Left ventricle myocardium superior (tissue), 1 donor: ENCODE measurements around the gene SCO2. TPM values are rescaled to one million over a fixed set of nuclear protein-coding genes. Genes with fewer than 3 reads are reported as not detected.
"Not testable (repeated sequence)": the region's sequence is repeated elsewhere in the genome, so short reads cannot be mapped to it uniquely, and the experiment has no call there.

Experiments
- ATAC-seq: fragments of 200-7000 bp; cut with Tn5 transposase; one replicate; pipeline ENCODE4 v1.9.1; 2020; ENCODE audit warnings: mild to moderate bottlenecking, moderate library complexity
- DNase-seq: peaks from one replicate; pipeline ENCODE4 v3.0.0-alpha.2; 2020
- intact Hi-C: fragments of 100-400 bp; cut with micrococcal nuclease; formaldehyde crosslinking; loops from one replicate; pipeline ENCODE4 v1.11.0; 2022
- total RNA-seq: library from RNA; stranded (reverse); fragmentation: NEBNext Ultra II Directional; extraction: Animal tissue kit (Norgen Biotek cat#: 25700); gene quantifications from one replicate; pipeline ENCODE4 v1.2.1, GENCODE V29; 2021
- donor health status: DM: no; HTN: yes; CAD: no; lungs with severe emphysema.

The SCO2 gene
- total RNA-seq, 1 donor from 2014 or later: 1.3 TPM

DNA sequence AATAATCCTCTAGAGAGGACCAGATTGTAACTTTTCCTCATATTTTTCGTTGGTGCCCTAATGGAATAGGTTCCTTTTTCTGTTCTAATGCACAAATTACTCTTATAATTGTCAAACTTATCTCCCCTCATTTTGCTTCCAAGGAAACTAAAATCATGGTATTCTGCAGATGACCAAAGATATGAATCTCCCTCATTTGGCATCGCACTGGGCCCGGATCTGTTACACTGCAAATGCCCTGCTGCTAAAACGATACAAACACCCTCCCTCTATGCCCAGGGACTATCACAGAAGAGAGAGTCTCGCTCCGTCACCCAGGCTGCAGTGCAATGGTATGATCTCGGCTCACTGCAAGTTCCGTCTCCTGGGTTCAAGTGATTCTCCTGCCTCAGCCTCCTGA, 27.9 kb upstream of the SCO2 start:
- no peak for ATAC-seq
- DNase-seq: no peak
- intact Hi-C loops: no loop called here

DNA sequence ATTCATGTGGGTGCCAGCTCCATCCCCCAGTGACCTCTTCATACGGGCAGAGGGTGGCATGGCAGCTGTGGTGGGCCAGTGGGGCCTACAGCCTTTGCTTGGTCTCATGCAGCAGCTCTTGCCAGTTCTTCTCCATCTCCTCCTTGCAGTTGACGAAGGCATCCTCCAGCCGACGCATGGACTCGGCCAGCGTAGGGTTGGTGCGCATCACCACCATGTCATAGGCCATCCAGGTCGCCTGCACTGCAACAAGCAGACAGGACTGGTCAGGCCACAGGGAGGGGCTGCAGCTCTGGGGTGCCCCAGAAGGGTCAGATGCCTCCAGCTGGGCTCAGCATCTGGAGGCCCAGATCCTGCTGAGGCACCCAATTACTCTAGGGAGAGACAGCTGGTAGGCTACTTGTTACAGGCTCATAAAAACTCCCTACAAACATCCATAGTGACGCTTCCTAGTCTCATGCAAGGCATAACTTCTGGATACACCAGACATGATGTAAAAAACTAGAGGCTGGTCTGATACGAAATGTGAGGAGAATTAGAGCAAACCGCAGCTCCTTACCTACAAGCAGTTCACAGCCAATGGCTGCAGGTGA, 25.9 kb upstream of the SCO2 start:
- intact Hi-C loops: no loop called here
- ATAC-seq (no peak), DNase-seq (no peak)

DNA sequence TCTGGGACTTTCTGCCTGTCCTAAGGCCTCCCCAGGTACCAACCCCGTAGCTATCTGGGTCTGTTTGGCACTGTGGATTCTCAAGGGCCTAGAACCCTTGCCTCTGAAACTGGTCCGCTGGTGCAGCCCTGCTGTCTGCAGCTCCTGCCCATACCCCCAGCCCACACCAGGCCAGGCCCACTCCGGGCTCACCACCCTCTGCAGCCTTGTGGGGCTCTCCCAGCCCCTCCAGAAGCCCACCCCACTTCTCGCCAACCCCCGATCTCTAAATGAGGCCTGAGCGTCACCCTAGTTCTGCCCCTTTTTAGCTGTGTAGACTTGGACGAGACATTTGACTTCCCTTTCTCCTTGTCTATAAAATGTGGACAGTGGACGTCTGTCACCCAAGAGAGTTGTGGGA, 25.0 kb upstream of the SCO2 start:
- no peak for ATAC-seq
- no peak for DNase-seq
- intact Hi-C loops: no loop called here

DNA sequence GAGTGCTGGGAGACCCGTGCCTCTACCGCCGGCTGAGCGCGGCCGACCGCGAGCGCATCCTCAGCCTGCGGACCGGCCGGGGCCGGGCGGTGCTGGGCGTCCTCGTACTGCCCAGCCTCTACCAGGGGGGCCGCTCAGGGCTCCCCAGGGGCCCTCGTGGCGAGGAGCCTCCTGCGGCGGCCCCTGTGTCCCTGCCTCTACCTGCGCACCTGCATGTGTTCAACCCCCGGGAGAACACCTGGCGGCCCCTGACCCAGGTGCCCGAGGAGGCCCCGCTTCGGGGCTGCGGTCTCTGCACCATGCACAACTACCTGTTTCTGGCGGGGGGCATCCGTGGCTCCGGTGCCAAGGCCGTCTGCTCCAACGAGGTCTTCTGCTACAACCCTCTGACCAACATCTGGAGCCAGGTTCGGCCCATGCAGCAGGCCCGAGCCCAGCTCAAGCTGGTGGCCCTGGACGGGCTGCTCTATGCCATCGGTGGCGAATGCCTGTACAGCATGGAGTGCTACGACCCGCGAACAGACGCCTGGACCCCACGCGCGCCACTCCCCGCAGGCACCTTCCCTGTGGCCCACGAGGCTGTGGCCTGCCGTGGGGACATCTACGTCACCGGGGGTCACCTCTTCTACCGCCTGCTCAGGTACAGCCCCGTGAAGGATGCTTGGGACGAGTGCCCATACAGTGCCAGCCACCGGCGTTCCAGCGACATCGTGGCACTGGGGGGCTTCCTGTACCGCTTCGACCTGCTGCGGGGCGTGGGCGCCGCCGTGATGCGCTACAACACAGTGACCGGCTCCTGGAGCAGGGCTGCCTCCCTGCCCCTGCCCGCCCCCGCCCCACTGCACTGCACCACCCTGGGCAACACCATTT, 23.8 kb upstream of the SCO2 start:
- DNase-seq (no peak), ATAC-seq (no peak)
- intact Hi-C loops: no loop called here

DNA sequence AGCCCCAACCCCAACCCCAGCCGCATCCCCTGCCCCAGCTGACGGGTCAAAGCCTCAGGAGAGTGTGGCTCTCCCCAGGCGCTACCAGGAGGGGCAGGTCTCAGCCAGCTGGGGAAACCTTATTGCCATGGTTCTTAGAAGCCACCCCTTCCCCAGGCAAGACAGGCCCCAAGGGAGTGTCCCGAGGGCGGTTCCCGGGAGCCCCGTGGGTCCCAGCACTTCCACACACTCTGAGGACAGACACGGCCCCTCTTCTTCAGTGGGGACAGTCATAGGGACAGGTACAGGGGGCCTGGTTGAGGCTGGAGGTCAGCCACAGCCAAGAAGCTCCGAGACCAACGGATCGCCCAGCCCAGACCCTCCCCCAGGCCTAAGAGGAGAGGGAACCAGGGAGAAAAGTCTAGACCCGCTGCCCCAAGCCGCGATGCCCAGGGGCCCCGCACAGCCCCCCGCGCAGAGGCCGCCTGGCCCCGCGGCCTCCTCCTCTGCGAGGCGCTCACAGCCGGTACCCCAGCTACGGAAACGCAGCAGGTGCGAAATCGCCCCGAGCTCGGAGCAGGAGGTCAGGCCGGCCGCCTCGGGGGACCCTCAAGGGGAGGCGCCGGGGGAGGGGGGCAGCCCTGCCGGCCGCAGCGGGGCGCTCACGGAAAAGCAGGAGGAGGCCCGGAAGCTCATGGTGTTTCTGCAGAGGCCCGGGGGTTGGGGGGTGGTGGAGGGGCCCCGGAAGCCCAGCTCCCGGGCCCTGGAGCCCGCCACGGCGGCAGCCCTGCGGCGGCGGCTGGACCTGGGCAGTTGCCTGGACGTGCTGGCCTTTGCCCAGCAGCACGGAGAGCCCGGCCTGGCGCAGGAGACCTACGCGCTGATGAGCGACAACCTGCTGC, 22.9 kb upstream of the SCO2 start:
- intact Hi-C loops: no loop called here
- peak; percentile 50 for DNase-seq

DNA sequence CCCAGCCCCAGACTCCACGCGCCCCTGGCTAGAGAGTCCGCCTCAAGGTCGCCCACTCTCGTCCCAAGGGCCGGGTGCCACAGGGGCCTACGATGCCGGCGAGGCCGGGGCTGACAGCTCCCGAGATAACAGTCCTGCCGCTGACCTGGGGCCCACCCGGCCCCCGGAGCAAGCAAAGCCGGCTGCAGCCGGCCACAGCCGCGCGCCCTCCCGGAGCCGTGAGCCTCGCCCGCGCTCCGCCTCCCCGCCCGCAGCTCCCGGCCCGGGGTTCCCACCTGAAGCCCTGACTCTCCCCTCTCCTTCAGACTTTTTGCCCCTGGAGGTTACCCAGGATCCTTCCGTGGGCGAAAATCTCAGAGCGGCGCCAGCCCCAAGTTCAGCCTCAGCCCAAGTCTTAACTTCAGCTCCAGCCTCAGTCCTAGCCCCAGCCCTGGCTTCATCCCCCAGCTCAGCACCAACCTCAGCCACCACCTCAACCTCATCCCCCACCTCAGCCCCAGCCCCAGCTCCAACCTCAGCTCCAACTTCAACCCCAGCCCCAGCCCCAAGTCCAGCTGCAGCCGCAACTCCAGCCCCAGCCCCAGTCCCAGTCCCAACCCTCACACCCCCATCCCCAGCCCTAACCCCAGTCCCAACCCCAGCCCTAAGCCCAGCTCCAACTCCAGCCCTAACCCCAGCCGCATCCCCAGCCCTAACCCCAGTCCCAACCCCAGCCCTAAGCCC, 22.0 kb upstream of the SCO2 start:
- intact Hi-C loops: no loop called here

More for the DNA sequence above, 22.9 kb upstream of the SCO2 start:
- ATAC-seq: peak; percentile 13

DNA sequence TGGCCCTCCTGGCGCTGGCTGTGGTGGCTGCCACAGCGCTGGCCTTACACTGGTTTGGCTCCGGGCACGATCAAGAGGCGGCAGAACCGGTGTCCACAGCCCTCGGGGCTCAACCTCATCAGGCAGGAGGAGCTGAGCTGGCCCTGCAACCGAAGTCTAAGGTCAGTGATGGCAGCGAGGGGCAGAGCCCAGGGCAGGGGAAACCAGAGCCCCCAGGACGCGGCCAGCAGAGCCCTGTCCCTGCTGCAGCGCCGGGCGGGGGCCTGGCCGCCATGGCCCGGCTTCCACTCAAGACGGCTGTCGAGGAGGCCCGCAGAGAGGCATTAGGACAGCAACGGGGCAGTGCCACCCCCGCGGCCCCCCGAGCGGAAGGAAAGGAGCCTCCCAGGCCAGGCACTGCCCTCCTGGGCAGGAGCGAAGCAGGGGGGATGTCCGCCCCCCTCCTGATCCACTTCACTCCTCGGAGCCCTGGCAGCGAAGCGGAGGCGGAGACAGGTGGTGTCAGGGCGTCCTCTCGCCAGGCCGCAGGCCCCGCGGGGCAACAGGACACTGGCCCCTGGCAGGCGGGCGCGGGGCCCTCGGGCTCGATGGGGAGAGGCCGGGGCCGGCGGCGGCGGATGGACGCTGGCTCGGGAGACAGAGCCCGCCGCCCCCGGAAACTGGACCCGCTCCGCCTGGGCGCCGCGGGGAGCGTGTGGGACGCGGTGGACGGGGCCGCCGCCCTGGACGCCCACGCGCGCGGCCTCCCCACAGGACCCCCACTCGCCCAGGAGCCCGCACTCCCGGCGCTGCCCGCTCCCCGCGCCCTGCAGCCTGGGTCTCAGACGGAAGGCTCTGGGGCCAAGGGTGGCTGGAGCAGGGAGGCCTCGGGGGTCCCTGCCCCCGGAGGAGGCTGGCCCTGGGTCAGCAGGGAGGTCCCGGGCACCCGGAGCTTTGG, 21.2 kb upstream of the SCO2 start:
- DNase-seq (no peak), ATAC-seq (no peak)
- intact Hi-C loops: no loop called here

More for the DNA sequence above, 22.0 kb upstream of the SCO2 start:
- DNase-seq (no peak), ATAC-seq (no peak)

DNA sequence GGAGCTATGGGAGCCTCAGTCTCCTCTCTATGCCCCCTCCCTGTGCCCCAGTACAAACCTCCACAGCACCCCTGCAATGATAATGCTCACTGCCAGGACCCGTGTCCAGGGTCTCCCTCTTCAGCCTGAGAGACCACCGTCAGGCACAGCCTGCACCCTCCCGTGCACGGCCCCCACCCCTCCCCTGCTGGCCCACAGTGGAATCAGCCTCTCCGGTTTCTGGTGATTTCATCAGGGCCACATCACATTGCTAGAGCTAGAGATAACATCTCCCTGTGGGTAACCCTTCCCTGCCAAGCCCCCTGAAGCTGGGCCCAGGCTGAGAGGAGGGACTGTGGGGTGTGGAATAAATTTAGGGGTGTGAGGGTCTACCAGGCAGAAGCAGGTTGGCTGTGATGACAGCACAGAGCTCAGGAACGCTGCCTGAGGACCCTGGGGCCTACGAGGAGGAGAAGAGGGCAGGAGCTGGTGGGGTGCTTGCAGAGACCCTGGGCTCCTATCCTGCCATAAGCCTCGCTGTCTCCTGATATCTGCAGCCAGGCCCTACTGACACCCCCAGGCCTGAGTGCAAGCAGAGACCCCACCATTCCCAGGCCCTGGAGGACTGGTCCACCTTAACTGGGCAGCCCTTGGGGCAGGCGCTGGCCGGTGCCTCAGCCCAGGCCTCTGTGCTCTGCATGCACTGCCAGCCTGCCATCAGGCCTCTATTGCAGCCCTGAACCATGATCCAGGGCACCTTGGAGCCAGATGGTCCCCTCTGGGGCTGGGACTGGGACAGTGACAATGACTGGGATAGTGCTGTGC, 20.3 kb upstream of the SCO2 start, which contains the start of gene KLHDC7B:
KLHDC7B (plus strand) TSS at position 378 of the 804 bp plus-strand sequence; CDS start at position 723, 345 bp downstream.
- intact Hi-C loops: no loop called here
- DNase-seq (no peak), ATAC-seq (no peak)

DNA sequence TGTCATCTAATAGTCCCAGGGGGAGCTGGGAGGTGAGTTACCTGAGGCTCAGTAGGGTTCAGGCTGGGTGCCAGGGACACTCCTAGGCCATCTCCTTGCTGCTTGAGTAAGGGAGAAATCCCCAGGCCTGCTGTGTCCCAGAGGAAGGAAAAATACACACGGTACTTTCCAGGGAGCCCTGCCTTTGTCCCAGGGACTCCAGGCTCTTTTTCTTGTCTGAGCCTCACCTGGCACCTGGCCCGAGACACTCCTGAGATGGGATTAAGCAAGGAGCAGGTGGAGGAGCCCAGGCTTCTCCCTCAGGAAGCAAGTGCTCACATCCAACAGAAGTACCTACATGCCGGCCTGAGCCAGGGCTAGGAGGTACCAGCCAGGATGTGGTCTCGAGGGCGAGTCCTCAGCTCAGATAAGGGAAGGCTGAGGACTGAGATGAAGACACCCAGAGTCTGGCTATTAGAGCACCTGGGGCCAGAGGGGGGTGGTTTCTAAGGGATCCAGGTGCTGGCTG, 19.4 kb upstream of the SCO2 start:
- DNase-seq (no peak), ATAC-seq (no peak)

DNA sequence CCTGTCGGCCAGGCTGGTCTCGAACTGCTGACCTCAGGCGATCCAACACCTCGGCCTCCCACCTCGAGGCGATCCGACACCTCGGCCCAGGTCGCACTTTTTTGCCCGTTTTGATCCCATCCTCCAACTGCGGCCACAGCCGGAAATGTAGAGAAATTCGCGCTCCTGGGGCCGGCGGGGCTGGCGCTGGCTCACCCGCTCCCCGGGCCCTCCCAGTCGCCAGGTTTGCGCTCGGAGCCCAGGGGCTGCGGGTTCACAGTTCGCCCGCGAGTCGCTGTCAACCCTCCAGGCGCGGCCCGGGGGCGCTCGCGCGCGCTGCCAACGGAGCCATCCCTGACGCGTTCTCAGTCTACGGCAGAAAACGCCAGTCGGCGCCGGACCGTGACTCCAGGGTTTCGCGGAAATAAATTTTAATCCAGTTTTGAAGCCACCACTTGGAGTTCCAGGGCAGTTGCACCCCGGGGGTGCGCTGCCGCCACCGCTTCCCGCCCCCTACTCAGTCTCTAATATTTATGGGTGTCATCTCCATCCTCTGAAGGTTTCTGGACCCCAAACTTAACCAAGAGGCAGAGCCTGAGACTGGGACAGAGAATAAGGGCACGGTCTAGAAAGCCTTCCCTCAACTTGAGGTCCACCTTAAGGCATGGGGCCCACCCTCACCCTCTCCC, 18.8 kb upstream of the SCO2 start:
- DNase-seq: peak; percentile 89
- peak; percentile 74 for ATAC-seq
- intact Hi-C loops: no loop called here

More for the DNA sequence above, 19.4 kb upstream of the SCO2 start:
- intact Hi-C loops: no loop called here

DNA sequence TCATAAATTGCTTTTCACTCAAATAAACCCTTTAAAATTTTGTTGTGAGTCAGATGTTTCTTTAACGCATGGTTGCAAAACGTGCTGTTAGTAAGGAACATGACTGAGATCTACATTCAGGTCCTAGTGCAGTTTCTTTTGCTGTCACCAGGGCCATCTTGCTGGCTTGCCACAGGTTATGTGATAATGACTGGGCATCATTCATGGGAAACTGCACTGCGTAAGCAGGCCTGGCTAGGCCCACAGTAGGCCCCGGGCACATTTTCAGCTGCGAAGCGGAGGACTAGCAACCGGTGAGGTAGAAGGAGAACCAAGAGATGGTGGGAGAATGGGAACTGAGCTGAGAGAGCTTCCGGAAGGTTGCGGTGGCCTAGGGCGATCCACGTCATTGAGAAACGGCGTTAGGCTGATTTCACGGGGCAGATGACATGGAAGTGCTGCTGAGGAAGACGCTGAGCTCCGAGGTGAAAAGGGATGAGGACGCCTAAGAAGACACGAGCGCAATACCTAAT, 17.1 kb upstream of the SCO2 start:
- DNase-seq (peak; percentile 25), ATAC-seq (no peak)
- intact Hi-C loops: no loop called here

DNA sequence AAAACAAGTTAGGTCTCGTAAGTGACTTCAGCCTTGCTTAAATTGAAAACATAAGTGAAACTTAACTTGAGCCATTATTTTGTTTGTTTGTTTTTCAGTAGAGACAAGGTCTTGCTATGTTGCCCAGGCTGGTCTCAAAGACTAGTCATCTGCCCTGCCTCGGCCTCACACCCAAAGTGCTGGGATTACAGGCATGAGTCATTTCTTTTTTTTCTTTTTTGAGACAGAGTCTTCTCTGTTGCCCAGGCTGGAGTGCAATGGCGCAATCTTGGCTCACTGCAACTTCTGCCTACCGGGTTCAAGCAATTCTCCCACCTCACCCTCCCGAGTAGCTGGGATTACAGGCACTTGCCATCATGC, 16.2 kb upstream of the SCO2 start:
- peak; percentile 25 for ATAC-seq
- DNase-seq: peak; percentile 55

DNA sequence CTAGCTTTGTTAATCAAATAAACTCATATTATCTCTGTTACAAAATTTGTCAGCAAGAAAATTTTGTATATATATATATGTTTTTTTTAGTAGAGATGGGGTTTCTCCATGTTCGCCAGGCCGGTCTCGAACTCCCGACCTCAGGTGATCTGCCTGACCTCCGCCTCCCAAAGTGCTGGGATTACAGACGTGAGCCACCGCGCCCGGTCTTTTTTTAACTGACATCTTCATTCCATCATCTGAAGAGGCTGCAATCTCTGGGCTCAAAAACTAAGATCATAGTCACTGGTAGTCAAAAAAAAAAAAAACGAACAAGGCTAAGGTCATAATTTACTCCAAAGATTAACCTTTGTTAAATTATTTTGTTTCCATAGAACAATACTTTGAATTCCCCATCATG, 15.0 kb upstream of the SCO2 start:
- intact Hi-C loops: no loop called here
- peak; percentile 12 for DNase-seq
- no peak for ATAC-seq

More for the DNA sequence above, 16.2 kb upstream of the SCO2 start:
- intact Hi-C loops: not testable (repeated sequence)

DNA sequence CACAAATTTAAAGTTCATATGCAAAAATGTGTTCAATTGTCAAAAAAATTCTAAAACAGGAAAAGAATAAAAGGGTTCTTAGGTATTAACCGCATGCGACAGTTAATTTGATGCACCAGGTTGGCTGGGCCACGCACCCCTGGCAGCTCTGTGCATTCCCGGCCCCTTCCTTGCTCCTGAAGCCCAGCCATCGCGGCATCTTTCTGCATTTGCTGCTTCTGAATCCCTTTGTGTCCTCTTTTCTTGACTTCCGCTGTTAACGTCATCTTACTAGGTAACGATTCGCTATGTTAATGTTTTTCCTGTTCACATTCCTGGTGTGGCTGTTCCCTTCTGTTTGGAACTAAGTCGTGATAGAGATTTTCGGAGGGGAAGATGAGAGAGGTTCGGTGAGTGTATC, 12.4 kb upstream of the SCO2 start:
- intact Hi-C loops: no loop called here
- no peak for ATAC-seq
- peak; percentile 2 for DNase-seq

DNA sequence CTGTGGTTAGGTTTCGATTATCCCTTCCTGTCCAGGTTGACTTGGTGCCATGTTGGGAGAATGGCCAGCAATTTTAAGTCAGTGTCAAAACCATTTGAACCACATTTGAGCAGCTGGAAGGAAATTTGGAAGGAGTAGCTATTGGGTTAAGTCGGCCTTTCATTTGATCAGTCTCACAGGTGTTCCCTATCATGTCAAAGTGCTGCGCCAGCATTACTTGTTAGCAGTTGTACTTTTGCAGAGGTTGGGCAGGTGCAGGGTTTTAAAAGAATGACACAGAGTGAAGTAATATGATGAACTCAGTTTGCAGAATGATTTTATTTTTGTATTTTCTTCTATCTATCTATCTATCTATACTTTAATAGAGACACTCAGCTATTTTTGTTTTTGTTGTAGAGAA, 10.8 kb upstream of the SCO2 start:
- DNase-seq (no peak), ATAC-seq (no peak)
- intact Hi-C loops: no loop called here

DNA sequence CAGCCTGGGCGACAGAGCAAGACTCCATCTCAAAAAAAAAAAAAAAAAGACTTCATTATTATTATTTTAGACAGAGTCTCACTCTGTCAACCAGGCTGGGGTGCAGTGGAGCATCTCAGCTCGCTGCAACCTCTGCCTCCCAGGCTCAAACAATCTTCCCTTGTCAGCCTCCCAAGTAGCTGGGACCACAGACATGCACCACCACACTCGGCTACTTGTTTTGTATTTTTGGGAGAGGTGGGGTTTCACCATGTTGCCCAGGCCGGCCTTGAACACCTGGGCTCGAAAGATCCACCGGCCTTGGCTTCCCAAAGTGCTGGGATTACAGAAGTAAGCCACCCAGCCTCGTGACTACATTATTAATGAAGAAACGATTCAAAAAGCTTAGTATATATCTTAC, 9.7 kb upstream of the SCO2 start:
- ATAC-seq (no peak), DNase-seq (peak; percentile 15)
- intact Hi-C loops: no loop called here
